KOPT-K1 (cell line): Measurements from ENCODE around the gene POMP.

ENCODE experiments used
- H3K27ac ChIP-seq: fragments of 200-600 bp; sonication (generic); 2 replicates; pipeline ENCODE4 v1.5.1; 2016; ENCODE audit warnings: antibody characterized with exemption, mild to moderate bottlenecking, low read depth, low read length; ENCODE audit not compliant: poor library complexity, severe bottlenecking
- H3K36me3 ChIP-seq: fragments of 200-600 bp; sonication (generic); 2 replicates; pipeline ENCODE4 v1.5.1; 2017; ENCODE audit warnings: antibody characterized with exemption, mild to moderate bottlenecking, low read length, moderate library complexity; ENCODE audit not compliant: insufficient read depth
- H3K9me3 ChIP-seq: fragments of 200-600 bp; sonication (generic); 2 replicates; pipeline ENCODE4 v1.5.1; 2017; ENCODE audit warnings: antibody characterized with exemption, low read length, mild to moderate bottlenecking; ENCODE audit not compliant: insufficient read depth, poor library complexity, severe bottlenecking

Gene POMP

GRCh38 chr13:28626266-28626665 lies 32.7 kb upstream of the POMP start:
- H3K9me3 ChIP-seq = no peaks in the 10 kb centered on the region
- H3K27ac ChIP-seq = no peak overlapping the region
- no peaks in the 10 kb centered on the region for H3K36me3 ChIP-seq

GRCh38 chr13:28628241-28628640 lies 30.7 kb upstream of the POMP start:
- no peaks in the 10 kb centered on the region for H3K36me3 ChIP-seq
- no peak overlapping the region for H3K27ac ChIP-seq
- H3K9me3 ChIP-seq = no peaks in the 10 kb centered on the region

- no peaks in the 10 kb centered on the region for H3K9me3 ChIP-seq
- no peaks in the 10 kb centered on the region for H3K36me3 ChIP-seq
- H3K27ac ChIP-seq = no peak overlapping the region
Measured at GRCh38 chr13:28630869-28631268, 28.1 kb upstream of the POMP start.

GRCh38 chr13:28631801-28632200 lies 27.1 kb upstream of the POMP start:
- Histone ChIP-seq H3K27ac (no peak overlapping the region), H3K9me3 (no peaks in the 10 kb centered on the region), H3K36me3 (no peaks in the 10 kb centered on the region)

GRCh38 chr13:28636069-28636468 lies 22.9 kb upstream of the POMP start:
- H3K27ac ChIP-seq = no peak overlapping the region

GRCh38 chr13:28636677-28637317 lies 22.1 kb upstream of the POMP start:
- H3K36me3 ChIP-seq = no peaks in the 10 kb centered on the region
- H3K9me3 ChIP-seq = no peaks in the 10 kb centered on the region
- H3K27ac ChIP-seq = no peak overlapping the region

More at GRCh38 chr13:28636069-28636468, 22.9 kb upstream of the POMP start:
- Histone ChIP-seq H3K36me3 (no peaks in the 10 kb centered on the region), H3K9me3 (no peaks in the 10 kb centered on the region)

GRCh38 chr13:28637714-28638355 lies 21.1 kb upstream of the POMP start:
- H3K9me3 ChIP-seq = no peaks in the 10 kb centered on the region
- H3K36me3 ChIP-seq = no peaks in the 10 kb centered on the region
- peak overlapping the region; percentile 35 for H3K27ac ChIP-seq

GRCh38 chr13:28638756-28639155 lies 20.2 kb upstream of the POMP start:
- Histone ChIP-seq H3K36me3 (no peaks in the 10 kb centered on the region), H3K27ac (peak overlapping the region; percentile 35)

GRCh38 chr13:28640861-28641599 lies 17.9 kb upstream of the POMP start:
- Histone ChIP-seq H3K9me3 (no peaks in the 10 kb centered on the region), H3K36me3 (no peaks in the 10 kb centered on the region), H3K27ac (no peak overlapping the region)

More at GRCh38 chr13:28638756-28639155, 20.2 kb upstream of the POMP start:
- H3K9me3 ChIP-seq = no peaks in the 10 kb centered on the region

GRCh38 chr13:28641600-28641926 lies 17.4 kb upstream of the POMP start:
- Histone ChIP-seq H3K9me3 (no peaks in the 10 kb centered on the region), H3K27ac (no peak overlapping the region), H3K36me3 (no peaks in the 10 kb centered on the region)

- H3K27ac ChIP-seq = no peak overlapping the region
- H3K9me3 ChIP-seq = no peaks in the 10 kb centered on the region
- H3K36me3 ChIP-seq = peaks cover 18% of the 10 kb centered on the region
Measured at GRCh38 chr13:28650284-28650683, 8.6 kb upstream of the POMP start.

GRCh38 chr13:28651810-28652401 lies 7.0 kb upstream of the POMP start:
- no peak overlapping the region for H3K27ac ChIP-seq
- H3K9me3 ChIP-seq = no peaks in the 10 kb centered on the region
- peaks cover 18% of the 10 kb centered on the region for H3K36me3 ChIP-seq

GRCh38 chr13:28653111-28653510 lies 5.8 kb upstream of the POMP start:
- no peak overlapping the region for H3K27ac ChIP-seq
- peaks cover 18% of the 10 kb centered on the region for H3K36me3 ChIP-seq
- H3K9me3 ChIP-seq = no peaks in the 10 kb centered on the region

- no peak overlapping the region for H3K27ac ChIP-seq
- no peaks in the 10 kb centered on the region for H3K9me3 ChIP-seq
- peaks cover 18% of the 10 kb centered on the region for H3K36me3 ChIP-seq
Measured at GRCh38 chr13:28654276-28654675, 4.7 kb upstream of the POMP start.

- Histone ChIP-seq H3K27ac (no peak overlapping the region), H3K36me3 (peaks cover 22% of the 10 kb centered on the region)
Measured at GRCh38 chr13:28655561-28655960, 3.4 kb upstream of the POMP start.

More at GRCh38 chr13:28655561-28655960, 3.4 kb upstream of the POMP start:
- H3K9me3 ChIP-seq = no peaks in the 10 kb centered on the region
